ENCODE results near the gene CAD.

- TF ChIP-seq EZH2 (IDR thresholded peaks at IDR 0.05; ENCODE audit: insufficient read depth, poor library complexity, severe bottlenecking) = no peak
- no peak for TF ChIP-seq EZH2phosphoT487 (IDR thresholded peaks at IDR 0.05; ENCODE audit: insufficient read depth, low read depth)
These were observed 47.1 kb downstream of the CAD start for GRCh38 chr2:27264253-27264752.

All from GM23248 (cell line).